Heart left ventricle (tissue), 16 donors: ENCODE results near the gene WNT7A. TPM values are rescaled to one million over a fixed set of nuclear protein-coding genes. Genes with fewer than 3 reads are reported as not detected.

Experiments
- ATAC-seq, 4 donors: fragments of 200-7000 bp; cut with Tn5 transposase; one replicate each; pipeline ENCODE4 v1.9.1; 2020 to 2022; ENCODE audit warnings: moderate library complexity in 4 of 4, mild to moderate bottlenecking in 3 of 4, moderate number of reproducible peaks in 1 of 4
- DNase-seq, 5 donors: peaks; one replicate each; pipeline ENCODE4 v3.0.0-alpha.2; 2020
- H3K27ac ChIP-seq, 12 donors: fragments of 200-600 bp; sonication (generic) in 4 of 12; one replicate each; pipeline versions ENCODE4 v1.5.0 to v1.8.0; 2016 to 2022; ENCODE audit warnings: mild to moderate bottlenecking in 2 of 12
- H3K27me3 ChIP-seq, 9 donors: fragments of 200-600 bp; sonication (generic) in 2 of 9; one replicate each; pipeline versions ENCODE4 v1.5.1 to v1.8.0; 2016 to 2022; ENCODE audit warnings: mild to moderate bottlenecking in 3 of 9
- H3K36me3 ChIP-seq, 9 donors: fragments of 200-600 bp; sonication (generic) in 2 of 9; one replicate each; pipeline versions ENCODE4 v1.5.0 to v1.8.0; 2018 to 2022; ENCODE audit warnings: mild to moderate bottlenecking in 2 of 9
- H3K4me1 ChIP-seq, 12 donors: fragments of 200-600 bp; sonication (generic) in 4 of 12; one replicate each; pipeline versions ENCODE4 v1.5.0 to v1.8.0; 2016 to 2022; ENCODE audit warnings: mild to moderate bottlenecking in 3 of 12
- H3K4me3 ChIP-seq, 12 donors: fragments of 200-600 bp; sonication (generic) in 4 of 12; one replicate each; pipeline versions ENCODE4 v1.5.0 to v1.8.0; 2017 to 2022; ENCODE audit warnings: mild to moderate bottlenecking in 9 of 12, moderate library complexity in 4 of 12
- H3K9me3 ChIP-seq, 12 donors: fragments of 200-600 bp; sonication (generic) in 4 of 12; one replicate each; pipeline versions ENCODE4 v1.5.0 to v1.8.0; 2016 to 2022; ENCODE audit warnings: mild to moderate bottlenecking in 1 of 12
- POLR2A ChIP-seq, 2 donors: fragments of 450-650 bp; IDR thresholded peaks; one replicate each; pipeline ENCODE4 v1.6.1; 2017; ENCODE audit warnings: antibody characterized with exemption in 2 of 2, mild to moderate bottlenecking in 2 of 2, moderate library complexity in 2 of 2
- WGBS, 4 donors: extraction: QIAGEN DNeasy Blood & Tissue Kit in 2 of 4; methylation state at CpG; one replicate each; pipeline versions ENCODE4 v1.1.5 to v1.1.7; 2013 to 2018; 5-methylcytosine and 5-hydroxymethylcytosine counted together
- intact Hi-C, 10 donors: fragments of 100-400 bp; cut with DNase I; formaldehyde crosslinking; loops; one replicate each; pipeline versions ENCODE4 v1.11.1 to v1.14.2; 2022
- polyA plus RNA-seq, 2 donors: library from polyadenylated mRNA; stranded (reverse); fragments of 200-250 nt; gene quantifications; one replicate each; pipeline ENCODE4 v1.2.3, GENCODE V29; 2013
- total RNA-seq, 9 donors: library from RNA; depleted of rRNA in 2 of 9; stranded (reverse); fragments of >200 nt in 2 of 9; fragmentation: NEBNext Ultra II Directional in 3 of 9; extraction: Animal tissue kit (Norgen Biotek cat#: 25700) in 3 of 9; gene quantifications; one replicate each; pipeline versions ENCODE4 v1.1.0 to v1.2.4, GENCODE V29; 2016 to 2023
- TF ChIP-seq, protein P1 (sequence below), 12 donors: fragments of 200-600 bp; sonication (generic) in 4 of 12; IDR thresholded peaks; one replicate each; pipeline versions ENCODE4 v1.5.0 to v1.8.0; 2018 to 2022; ENCODE audit warnings: antibody characterized with exemption in 12 of 12, mild to moderate bottlenecking in 5 of 12
- donor health status: ischemic (EF 13 %, LVEDD 7.1; RV severe dilation, severe dysfunction).
- donor health status: healthy with polysubstance abuse.
- donor health status: DM: no; HTN: yes; CAD: no.
- donor health status: DM: no; HTN: no; CAD: no.
- donor health status: ischemic (EF 25% LVEDD 6.9; RV normal size, moderate dysfunction).
- donor health status: ischemic (EF 25% LVEDD 5.7; RV mildly dilated, moderate dysfunction).
- donor health status: healthy.
- donor health status: DM: yes; HTN: yes; CAD: no.
- donor health status: ischemic (EF 35%, LVEDD 5.7; RV mildly dilated, moderate dysfunction).
- donor health status: nonischemic (EF 11% LVEDD 7.7; RV severe dilation, severe dysfunction).
- donor health status: DM: yes; HTN: yes; CAD: no.
- donor health status: PGD.
- donor health status: ischemic (EF 29% LVEDD 5.4; RV normal size, mild dysfunction).
- donor health status: nonischemic (EF 23%, LVEDD 6.1; RV moderate dilation, normal function).

Gene WNT7A
- total and polyA plus RNA-seq, 11 donors = not detected

DNA sequence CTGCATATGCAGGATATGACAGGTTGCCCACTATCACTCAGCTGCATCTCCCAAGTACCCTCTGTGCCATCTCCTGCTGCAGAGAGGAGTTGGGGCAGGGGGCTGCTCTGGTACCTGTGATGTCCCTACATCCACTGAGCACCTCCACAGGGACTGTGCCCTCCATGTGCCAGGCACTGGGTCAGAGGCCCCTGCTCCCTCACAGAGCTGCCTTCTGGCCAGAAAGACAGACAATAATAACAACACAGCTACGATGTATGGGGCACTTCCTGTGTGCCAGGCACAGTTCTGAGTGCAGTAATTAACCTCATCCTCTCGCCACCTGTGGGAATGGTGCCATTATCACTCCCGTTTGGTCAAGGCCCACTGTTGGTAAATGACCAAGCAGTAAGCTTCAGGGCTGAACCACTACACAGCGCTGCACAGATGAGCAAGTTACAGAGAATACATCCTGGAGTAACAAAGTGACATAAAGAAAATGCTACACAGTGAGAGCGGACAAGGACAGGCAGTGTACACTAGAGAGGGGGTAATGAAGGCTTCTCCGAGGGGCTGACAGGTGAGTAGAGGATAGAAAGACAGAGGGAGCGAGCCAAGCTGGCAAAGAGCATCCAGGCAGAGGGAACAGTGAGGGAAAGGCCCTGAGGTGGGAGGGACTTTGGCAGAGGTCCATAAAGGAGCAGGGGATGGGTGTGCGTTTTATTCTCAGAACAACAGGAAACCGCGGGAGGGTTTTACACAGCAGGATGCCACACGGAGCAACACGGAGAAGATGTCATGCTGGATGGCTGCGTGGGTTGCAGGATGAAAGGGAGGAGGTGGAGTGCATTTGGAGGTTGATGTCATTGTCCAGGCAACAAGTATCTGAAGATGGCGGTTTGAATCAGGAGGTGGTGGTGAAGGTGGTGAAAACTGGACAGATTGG is 13.6 kb downstream of the WNT7A start:
- H3K27me3 ChIP-seq = peaks cover 0 to 56% (median 6%) of the 10 kb centered on the region in 9 donors
- no peak for TF ChIP-seq POLR2A (IDR thresholded peaks at IDR 0.05)
- TF ChIP-seq, protein P1, sequence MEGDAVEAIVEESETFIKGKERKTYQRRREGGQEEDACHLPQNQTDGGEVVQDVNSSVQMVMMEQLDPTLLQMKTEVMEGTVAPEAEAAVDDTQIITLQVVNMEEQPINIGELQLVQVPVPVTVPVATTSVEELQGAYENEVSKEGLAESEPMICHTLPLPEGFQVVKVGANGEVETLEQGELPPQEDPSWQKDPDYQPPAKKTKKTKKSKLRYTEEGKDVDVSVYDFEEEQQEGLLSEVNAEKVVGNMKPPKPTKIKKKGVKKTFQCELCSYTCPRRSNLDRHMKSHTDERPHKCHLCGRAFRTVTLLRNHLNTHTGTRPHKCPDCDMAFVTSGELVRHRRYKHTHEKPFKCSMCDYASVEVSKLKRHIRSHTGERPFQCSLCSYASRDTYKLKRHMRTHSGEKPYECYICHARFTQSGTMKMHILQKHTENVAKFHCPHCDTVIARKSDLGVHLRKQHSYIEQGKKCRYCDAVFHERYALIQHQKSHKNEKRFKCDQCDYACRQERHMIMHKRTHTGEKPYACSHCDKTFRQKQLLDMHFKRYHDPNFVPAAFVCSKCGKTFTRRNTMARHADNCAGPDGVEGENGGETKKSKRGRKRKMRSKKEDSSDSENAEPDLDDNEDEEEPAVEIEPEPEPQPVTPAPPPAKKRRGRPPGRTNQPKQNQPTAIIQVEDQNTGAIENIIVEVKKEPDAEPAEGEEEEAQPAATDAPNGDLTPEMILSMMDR (IDR thresholded peaks at IDR 0.05) = no peak
- no peak overlapping the region for H3K4me3 ChIP-seq
- 41 to 45% (median 43%) methylated on average over 14 of the region's 14 CpGs for WGBS, 4 donors
- H3K9me3 ChIP-seq = peaks cover 0 to 11% (median 3%) of the 10 kb centered on the region in 12 donors
- no peaks in the 10 kb centered on the region for H3K36me3 ChIP-seq
- peak overlapping the region in 1 of 12 donors; percentile 37 for H3K27ac ChIP-seq
- intact Hi-C loops = no loop called here
- ATAC-seq = peak in 1 of 4 donors; percentile 39
- no peaks in the 10 kb centered on the region for H3K4me1 ChIP-seq
- no peak for DNase-seq

DNA sequence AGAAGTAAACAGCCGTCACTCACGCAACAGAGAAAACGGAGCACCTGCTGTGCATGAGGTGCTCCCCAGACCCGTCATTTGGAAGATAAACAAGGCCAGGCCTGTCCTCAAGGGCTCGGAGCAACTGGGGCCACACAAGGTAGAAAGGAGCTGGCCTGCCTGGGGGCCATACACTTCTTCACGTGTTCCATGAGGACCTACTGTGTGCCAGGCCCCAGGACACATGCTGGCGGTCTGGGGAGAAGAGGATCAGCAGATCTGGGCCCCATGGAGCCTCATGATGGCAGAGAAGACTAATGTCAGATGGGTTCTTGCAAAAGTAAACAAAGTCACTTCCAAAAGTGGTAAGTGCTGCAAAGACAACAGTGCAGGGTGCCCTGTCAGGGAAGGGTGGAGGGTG is 14.3 kb downstream of the WNT7A start:
- peaks cover 0 to 63% (median 7%) of the 10 kb centered on the region in 9 donors for H3K27me3 ChIP-seq
- peaks cover 0 to 4% (median under 1%) of the 10 kb centered on the region in 12 donors for H3K9me3 ChIP-seq
- intact Hi-C loops = no loop called here
- WGBS, 4 donors = 51 to 72% (median 60%) methylated on average over 7 of the region's 7 CpGs
- H3K27ac ChIP-seq = peak overlapping the region in 1 of 12 donors; percentile 37
- ATAC-seq (no peak), DNase-seq (no peak)
- H3K4me1 ChIP-seq = no peaks in the 10 kb centered on the region
- no peak for TF ChIP-seq POLR2A (IDR thresholded peaks at IDR 0.05)
- TF ChIP-seq, protein P1 (IDR thresholded peaks at IDR 0.05) = no peak
- H3K36me3 ChIP-seq = no peaks in the 10 kb centered on the region
- no peak overlapping the region for H3K4me3 ChIP-seq

DNA sequence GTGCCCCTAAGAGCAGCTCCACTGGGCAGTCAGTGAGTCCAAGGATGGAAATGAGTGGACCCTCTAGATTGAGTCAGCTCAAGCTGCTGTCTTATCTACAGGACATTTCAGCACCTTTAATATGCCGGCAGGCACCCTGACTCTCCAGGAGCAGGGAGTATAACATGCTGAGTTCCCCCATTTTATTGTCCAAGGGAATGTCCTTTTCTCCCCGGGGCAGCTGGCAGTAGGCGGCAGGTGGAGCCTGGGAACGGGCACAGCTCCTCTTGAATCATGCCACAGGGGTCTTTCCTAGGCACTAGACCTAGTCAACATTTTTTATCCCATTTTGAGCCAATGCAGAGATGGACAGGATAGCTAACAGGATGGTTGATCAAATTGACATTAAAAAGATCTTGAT is 14.8 kb downstream of the WNT7A start:
- DNase-seq = no peak
- no peaks in the 10 kb centered on the region for H3K9me3 ChIP-seq
- TF ChIP-seq, protein P1 (IDR thresholded peaks at IDR 0.05) = no peak
- no peak for TF ChIP-seq POLR2A (IDR thresholded peaks at IDR 0.05)
- no peak for ATAC-seq
- intact Hi-C loops = no loop called here
- no peak overlapping the region for H3K4me3 ChIP-seq
- 51 to 66% (median 61%) methylated on average over 4 of the region's 4 CpGs for WGBS, 4 donors
- H3K27ac ChIP-seq = no peak overlapping the region
- no peaks in the 10 kb centered on the region for H3K4me1 ChIP-seq
- H3K27me3 ChIP-seq = peaks cover 0 to 68% (median 9%) of the 10 kb centered on the region in 9 donors
- no peaks in the 10 kb centered on the region for H3K36me3 ChIP-seq

DNA sequence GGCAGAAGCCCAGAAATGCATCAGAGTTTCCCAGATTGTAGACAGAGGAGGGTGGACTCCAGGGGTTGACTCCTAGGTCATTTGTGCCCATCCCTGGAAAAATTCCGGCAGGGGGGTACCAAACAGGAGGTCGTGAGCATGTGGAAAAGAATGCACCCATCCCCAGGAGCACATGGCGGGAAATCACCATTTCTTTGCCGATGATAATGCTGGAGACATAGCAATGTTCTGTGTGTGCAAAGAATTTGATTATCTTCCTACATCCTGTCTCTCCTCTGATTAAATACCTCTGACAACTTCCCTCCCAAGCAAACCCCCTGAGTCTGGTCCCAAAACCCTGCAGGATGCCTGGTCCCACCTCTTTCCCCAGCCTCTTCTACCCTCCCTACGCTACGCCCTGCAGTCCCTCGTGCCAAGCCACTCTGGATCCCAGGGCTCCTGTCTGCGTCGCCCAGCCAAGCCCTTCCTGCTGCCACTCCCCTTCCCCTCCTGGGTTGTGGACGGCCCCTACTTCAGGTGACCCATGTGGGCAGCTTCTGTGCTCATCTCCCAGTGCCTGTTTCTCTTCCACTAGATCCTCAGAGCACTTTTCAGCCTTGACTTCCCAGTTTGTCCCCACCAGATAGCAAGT is 15.8 kb downstream of the WNT7A start:
- Histone ChIP-seq H3K4me1 (no peaks in the 10 kb centered on the region), H3K27me3 (peaks cover 0 to 78% (median 10%) of the 10 kb centered on the region in 9 donors), H3K36me3 (no peaks in the 10 kb centered on the region), H3K4me3 (no peak overlapping the region), H3K9me3 (no peaks in the 10 kb centered on the region), H3K27ac (no peak overlapping the region)
- WGBS, 4 donors = 34 to 45% (median 39%) methylated on average over 10 of the region's 10 CpGs
- ATAC-seq (no peak), DNase-seq (no peak)
- TF ChIP-seq, protein P1 (IDR thresholded peaks at IDR 0.05) = no peak
- no peak for TF ChIP-seq POLR2A (IDR thresholded peaks at IDR 0.05)
- intact Hi-C loops = no loop called here
